Measurements from ENCODE around the gene TNIP2.

DNA sequence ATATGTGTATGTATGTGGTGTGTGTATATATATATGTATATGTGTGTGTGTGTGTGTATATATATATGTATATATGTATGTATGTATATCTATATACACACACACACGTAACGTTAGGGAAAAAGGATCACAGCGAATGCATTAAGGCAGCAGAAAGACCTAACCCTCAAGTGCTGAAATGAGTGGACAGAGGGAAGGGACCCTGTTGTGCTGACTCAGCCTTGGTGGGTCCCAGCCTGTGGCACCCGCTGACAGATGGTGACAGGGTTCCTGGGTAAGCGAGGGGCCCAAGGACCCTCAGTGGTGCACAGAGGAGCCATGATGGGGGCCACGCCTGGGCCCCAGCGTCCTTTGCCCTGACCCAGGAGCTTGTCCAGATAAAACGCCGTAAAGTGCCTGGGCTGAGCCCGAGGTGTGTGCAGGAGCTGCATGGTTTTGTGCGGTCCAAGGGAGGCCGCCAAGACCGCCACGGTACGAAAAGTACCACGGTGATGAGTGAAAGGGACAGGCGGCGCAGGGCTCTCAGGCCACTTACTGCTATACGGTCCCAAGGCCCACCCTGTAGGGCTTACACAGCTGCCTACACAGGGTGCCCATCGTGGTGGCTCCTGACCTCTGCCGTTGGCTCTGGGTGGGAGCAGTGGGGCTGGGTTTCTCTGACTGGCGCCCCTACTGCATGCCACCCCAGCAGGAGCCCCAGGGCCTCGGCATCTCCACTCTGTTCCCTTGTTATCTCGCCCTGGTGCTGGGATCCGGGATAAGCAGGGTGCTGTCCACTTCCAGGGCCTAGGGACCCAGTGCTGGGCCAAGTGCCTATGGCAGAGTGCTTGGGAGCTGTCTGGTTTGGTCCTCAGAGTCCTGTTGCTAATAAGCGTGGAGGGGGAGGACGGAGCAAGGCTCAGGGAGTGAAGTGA, 46.7 kb upstream of the TNIP2 start:
- TF ChIP-seq EP300 (IDR thresholded peaks at IDR 0.05) (no peak), POLR2A (IDR thresholded peaks at IDR 0.05) (no peak), POLR2AphosphoS5 (IDR thresholded peaks at IDR 0.05) (no peak)
- TF ChIP-seq, protein P1, sequence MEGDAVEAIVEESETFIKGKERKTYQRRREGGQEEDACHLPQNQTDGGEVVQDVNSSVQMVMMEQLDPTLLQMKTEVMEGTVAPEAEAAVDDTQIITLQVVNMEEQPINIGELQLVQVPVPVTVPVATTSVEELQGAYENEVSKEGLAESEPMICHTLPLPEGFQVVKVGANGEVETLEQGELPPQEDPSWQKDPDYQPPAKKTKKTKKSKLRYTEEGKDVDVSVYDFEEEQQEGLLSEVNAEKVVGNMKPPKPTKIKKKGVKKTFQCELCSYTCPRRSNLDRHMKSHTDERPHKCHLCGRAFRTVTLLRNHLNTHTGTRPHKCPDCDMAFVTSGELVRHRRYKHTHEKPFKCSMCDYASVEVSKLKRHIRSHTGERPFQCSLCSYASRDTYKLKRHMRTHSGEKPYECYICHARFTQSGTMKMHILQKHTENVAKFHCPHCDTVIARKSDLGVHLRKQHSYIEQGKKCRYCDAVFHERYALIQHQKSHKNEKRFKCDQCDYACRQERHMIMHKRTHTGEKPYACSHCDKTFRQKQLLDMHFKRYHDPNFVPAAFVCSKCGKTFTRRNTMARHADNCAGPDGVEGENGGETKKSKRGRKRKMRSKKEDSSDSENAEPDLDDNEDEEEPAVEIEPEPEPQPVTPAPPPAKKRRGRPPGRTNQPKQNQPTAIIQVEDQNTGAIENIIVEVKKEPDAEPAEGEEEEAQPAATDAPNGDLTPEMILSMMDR (IDR thresholded peaks at IDR 0.05), result no peak

All from upper lobe of left lung (tissue), 4 donors.